LNCAP (cell line): ENCODE results near the gene IL17D.

Source experiments
- TF ChIP-seq, protein P1 (sequence below): fragments of 450-650 bp; IDR thresholded peaks from 2 replicates; pipeline ENCODE4 v1.5.1; 2017; ENCODE audit warnings: mild to moderate bottlenecking

Gene IL17D

DNA sequence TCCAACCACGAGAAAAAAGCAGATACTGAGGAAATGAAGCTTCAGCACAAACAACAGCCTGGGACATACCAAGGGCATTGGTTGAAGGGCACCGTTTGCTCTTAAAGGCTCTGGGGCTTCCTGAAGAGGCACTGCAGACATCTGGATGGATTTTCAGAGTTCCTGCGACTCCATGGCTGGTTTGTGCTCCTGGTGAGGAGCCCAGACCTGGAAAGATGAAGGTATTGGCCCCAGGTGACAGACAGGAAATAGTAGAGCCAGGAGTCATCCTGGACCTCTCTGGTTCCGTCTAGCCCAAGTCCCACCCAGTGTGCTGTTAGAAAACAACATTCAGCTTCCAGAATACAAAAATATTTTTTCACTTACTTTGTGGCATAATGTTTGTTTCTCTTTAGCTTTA, 6.3 kb downstream of the IL17D start:
- TF ChIP-seq, protein P1, sequence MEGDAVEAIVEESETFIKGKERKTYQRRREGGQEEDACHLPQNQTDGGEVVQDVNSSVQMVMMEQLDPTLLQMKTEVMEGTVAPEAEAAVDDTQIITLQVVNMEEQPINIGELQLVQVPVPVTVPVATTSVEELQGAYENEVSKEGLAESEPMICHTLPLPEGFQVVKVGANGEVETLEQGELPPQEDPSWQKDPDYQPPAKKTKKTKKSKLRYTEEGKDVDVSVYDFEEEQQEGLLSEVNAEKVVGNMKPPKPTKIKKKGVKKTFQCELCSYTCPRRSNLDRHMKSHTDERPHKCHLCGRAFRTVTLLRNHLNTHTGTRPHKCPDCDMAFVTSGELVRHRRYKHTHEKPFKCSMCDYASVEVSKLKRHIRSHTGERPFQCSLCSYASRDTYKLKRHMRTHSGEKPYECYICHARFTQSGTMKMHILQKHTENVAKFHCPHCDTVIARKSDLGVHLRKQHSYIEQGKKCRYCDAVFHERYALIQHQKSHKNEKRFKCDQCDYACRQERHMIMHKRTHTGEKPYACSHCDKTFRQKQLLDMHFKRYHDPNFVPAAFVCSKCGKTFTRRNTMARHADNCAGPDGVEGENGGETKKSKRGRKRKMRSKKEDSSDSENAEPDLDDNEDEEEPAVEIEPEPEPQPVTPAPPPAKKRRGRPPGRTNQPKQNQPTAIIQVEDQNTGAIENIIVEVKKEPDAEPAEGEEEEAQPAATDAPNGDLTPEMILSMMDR, result no peak

DNA sequence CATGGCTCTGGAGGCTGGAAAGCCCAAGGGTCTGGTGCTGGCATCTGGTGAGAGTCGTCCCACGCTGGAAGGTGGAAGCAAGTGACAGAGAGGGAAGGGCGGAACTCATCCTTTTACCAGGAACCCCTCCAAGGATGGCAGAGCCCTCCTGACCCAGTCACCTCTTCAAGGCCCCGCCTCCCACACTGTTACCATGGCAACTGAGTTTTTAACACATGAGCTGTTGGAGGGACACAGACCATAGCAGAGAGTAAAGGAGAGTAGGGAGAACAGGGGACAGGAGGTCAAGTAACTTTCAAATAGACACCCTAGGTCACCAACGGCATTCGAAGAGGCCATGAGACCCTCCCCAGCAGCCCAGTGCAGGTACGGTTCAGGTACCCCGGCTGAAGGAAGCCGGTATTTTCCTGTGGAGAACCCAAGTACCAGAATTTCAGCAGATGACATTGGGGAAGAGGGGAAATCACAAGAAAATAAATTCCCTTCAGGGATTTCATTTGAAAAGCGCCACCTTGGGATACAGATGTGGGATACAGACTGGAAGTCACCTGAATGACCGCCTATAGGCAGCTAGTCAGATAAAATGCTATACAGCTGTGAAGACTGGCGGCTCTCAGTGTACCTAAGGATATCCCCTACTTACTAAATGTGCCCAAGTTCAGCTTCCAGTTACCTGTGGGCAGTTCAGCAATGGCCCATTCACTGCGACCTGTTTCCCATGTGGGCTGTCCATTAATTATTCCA, 8.0 kb downstream of the IL17D start:
- TF ChIP-seq, protein P1, result no peak

DNA sequence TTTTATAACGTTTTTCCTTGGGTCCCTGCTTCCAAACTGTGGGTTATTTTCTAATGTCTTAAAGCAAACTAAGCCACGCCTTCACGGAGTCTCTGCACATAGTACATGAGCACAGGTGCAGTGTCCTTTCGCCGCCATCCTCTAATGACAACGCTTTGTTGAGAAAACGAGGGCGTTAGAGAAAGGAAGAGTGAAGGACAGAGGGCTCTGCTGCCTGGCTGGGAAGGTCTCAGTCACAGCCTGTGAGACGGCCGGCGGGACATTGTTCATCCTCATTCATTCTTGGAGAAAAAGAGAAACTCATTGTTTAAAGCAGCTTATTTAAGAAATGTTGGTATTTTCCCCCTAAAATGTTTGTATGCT, 9.5 kb downstream of the IL17D start:
- TF ChIP-seq, protein P1, result no peak

DNA sequence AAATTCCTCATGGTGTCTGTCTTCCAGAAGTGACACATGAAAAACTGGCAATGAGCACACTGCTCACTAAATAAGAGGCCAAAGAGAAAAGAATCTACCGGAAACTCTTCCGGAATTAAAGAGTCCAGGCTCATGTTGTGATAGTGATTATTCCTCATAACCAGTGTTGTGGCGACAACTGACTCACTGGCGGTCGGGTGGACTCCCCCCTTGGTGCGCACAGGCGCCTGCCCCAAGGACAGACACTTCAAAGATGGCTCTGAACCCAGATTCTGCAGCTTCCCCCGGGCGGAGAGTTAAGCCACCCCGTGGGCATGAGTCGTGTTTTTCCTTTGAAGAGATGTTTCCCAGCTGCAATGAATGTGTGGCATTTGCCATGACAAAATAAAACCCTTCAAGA, 10.3 kb downstream of the IL17D start:
- TF ChIP-seq, protein P1, result no peak

DNA sequence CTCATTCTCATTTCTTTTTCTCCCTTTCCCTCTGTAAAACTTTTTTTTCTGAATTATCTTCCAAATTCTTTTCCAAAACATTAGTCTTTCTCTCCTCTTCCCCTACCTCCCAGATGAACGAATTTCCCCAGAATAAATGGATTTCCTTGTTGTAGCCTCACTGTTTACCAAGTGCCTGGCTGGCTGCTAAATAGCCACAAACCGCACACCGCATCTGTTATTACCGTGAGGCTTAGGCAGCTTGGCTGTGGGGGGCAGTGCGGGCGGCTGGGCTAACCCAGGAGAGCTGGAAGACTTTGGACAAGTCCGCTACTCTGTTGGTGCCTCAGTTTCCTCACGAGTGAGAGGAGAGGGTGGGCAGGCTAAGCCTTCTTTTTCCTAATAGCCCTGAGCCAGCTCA, 10.7 kb downstream of the IL17D start:
- TF ChIP-seq, protein P1, result no peak

DNA sequence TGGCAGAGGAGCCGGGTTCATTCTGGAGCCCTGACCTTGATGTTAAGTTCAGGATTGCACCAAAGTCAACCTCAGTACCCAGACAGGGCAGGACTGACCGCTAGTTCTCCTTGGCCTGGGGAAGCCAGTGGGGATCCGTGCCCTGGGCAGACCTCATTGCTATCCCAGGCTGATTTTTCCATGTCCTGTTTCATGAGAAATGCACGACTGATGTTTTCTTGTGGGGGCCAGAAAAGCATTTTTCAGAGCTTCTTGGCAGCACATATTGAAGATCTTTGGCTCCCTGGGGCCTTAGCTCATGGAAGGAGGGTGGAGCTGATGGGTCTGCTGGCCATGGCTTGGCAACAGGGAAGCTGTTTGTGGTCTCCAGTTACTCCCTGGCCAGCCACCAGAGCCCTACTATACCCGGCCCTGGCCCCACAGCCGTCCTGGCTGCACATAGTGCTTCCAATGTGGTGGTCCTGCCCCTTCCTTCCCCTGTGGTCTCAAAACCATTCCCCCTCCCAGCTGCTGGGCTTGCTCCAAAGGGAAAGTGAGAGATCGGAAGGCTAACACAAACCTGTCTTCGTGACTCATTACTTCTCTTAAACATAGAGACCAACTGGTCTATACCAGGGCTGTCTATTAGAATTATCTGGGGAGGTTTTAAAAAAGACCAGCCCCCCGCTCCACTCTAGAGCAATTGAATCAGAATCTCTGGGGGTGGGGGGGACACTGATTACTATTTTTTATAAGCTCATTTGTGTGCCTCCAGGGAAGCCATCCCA, 11.2 kb downstream of the IL17D start:
- TF ChIP-seq, protein P1, result no peak

DNA sequence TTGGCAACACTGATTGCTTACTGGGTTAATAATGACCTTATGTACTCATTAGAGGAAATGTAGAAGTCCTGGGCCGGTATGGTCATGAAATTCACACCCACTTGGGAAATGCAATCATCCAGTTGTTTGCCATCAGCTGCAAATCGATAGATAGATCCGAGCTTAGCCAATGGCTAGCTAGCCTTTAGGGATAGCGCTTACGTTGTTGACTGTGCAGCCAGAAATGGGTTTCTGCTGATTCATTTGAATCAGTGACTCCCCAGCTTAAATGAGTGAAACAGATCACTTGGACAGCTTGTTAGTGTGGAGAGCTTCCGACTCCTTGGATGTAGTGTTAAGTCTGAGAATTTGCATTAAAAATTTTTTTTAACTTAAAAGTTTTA, 11.8 kb downstream of the IL17D start:
- TF ChIP-seq, protein P1, result no peak
